IPS DF 6.9 (cell line): Measurements from ENCODE around the gene PCDHA12.
"Not testable (repeated sequence)": the region's sequence is repeated elsewhere in the genome, so short reads cannot be mapped to it uniquely, and the experiment has no call there.

Experiments used
- DNase-seq: peaks from one replicate; pipeline ENCODE4 v3.0.0-alpha.2; 2013; ENCODE audit warnings: low read depth, low spot score
- H3K27ac ChIP-seq: one replicate; pipeline ENCODE4 v1.5.1; 2013; ENCODE audit warnings: low read length, control low read depth
- H3K27me3 ChIP-seq: 2 replicates; pipeline ENCODE4 v1.6.1; 2013; ENCODE audit warnings: mild to moderate bottlenecking, low read length; ENCODE audit not compliant: control insufficient read depth, insufficient read depth
- H3K36me3 ChIP-seq: 2 replicates; pipeline ENCODE4 v1.6.1; 2013; ENCODE audit warnings: low read length; ENCODE audit not compliant: control insufficient read depth, insufficient read depth
- H3K4me1 ChIP-seq: 2 replicates; pipeline ENCODE4 v1.6.1; 2013; ENCODE audit warnings: low read length; ENCODE audit not compliant: control insufficient read depth, insufficient read depth
- H3K4me3 ChIP-seq: 2 replicates; pipeline ENCODE4 v1.5.1; 2013; ENCODE audit warnings: mild to moderate bottlenecking, low read length
- H3K9me3 ChIP-seq: 2 replicates; pipeline ENCODE4 v1.6.1; 2013; ENCODE audit warnings: low read length, inconsistent platforms; ENCODE audit not compliant: control insufficient read depth, insufficient read depth
- WGBS: extraction: QIAGEN DNeasy Blood & Tissue Kit; methylation state at CpG from one replicate; pipeline ENCODE4 v1.1.7; 2013; ENCODE audit warnings: mixed read lengths, missing lambda C conversion rate; ENCODE audit not compliant: insufficient read length, insufficient coverage; 5-methylcytosine and 5-hydroxymethylcytosine counted together

The PCDHA12 gene

DNA sequence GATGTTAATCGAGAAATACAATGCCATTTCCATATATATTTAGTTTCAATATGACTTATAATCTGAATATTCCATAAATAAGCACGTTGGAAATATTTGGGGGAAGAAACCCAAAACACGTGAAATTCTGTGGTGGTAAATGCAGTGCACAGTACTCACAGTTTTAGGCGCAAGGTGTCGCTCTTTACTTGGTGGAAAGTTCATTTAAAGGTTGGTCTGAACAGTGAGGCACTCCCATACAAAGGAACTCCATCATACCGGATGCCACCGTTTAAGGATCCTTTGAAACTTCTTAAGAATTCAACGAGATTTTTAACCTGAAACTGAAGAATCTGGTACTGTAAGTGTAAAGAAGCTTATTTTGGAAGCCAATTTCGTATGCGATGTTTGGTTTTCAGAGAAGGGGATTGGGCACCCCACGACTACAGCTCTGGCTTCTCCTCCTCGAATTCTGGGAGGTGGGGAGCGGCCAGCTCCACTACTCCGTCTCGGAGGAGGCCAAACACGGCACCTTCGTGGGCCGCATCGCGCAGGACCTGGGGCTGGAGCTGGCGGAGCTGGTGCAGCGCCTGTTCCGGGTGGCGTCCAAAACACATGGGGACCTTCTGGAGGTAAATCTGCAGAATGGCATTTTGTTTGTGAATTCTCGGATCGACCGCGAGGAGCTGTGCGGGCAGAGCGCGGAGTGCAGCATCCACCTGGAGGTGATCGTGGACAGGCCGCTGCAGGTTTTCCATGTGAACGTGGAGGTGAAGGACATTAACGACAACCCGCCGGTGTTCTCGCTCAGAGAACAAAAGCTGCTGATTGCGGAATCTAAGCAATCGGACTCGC, 6.2 kb upstream of the PCDHA12 start, which contains the start of gene PCDHA11:
TSS of gene PCDHA11 (plus strand) at position 237 of the 834 bp plus-strand sequence. CDS start at position 384, 147 bp downstream.
- Histone ChIP-seq H3K27ac (no peak within 1 kb of the TSS), H3K9me3 (no peaks in the 10 kb centered on the region), H3K27me3 (no peaks in the 10 kb centered on the region), H3K4me3 (peak within 1 kb of the TSS; percentile 47; the same call in 1 of the 2 replicates), H3K36me3 (peaks cover 9% of the 10 kb centered on the region; the same call in 1 of the 2 replicates), H3K4me1 (no peaks in the 10 kb centered on the region)
- no CpG with 5 or more reads among the region's 41 CpGs for WGBS
- no peak for DNase-seq

DNA sequence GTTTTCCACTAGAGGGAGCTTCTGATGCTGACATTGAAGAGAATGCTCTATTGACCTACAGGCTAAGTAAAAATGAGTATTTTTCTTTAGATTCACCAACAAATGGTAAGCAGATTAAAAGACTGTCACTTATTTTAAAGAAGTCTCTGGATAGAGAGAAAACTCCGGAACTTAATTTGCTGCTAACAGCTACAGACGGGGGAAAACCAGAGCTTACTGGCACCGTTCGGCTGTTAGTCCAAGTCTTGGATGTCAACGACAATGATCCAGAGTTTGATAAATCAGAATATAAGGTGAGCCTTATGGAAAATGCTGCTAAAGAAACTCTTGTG, 5.6 kb upstream of the PCDHA12 start:
- H3K4me3 ChIP-seq, result peak overlapping the region; percentile 47; the same call in 1 of the 2 replicates
- WGBS, result no CpG with 5 or more reads among the region's 5 CpGs
- DNase-seq, result no peak

DNA sequence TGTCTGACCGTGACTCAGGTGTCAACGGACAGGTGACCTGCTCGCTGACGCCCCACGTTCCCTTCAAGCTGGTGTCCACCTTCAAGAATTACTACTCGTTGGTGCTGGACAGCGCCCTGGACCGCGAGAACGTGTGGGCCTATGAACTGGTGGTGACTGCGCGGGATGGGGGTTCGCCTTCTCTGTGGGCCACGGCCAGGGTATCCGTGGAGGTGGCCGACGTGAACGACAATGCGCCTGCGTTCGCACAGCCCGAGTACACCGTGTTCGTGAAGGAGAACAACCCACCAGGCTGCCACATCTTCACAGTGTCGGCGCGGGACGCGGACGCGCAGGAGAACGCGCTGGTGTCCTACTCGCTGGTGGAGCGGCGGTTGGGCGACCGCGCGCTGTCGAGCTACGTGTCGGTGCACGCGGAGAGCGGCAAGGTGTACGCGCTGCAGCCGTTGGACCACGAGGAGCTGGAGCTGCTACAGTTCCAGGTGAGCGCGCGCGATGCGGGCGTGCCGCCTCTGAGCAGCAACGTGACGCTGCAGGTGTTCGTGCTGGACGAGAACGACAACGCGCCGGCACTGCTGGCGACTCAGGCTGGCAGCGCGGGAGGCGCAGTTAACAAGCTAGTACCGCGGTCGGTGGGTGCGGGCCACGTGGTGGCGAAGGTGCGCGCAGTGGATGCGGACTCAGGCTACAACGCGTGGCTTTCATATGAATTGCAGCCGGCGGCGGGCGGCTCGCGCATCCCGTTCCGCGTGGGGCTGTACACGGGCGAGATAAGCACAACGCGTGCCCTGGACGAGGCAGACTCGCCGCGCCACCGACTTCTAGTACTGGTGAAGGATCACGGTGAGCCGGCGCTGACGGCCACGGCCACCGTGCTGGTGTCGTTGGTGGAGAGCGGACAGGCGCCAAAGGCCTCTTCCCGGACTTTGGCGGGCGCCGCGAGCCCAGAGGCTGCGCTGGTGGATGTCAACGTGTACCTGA, 4.6 kb upstream of the PCDHA12 start:
- Histone ChIP-seq H3K27me3 (no peaks in the 10 kb centered on the region), H3K4me1 (no peaks in the 10 kb centered on the region), H3K4me3 (no peak overlapping the region), H3K9me3 (no peaks in the 10 kb centered on the region), H3K27ac (no peak overlapping the region), H3K36me3 (peaks cover 9% of the 10 kb centered on the region; the same call in 1 of the 2 replicates)
- DNase-seq, result no peak
- no CpG with 5 or more reads among the region's 114 CpGs for WGBS

More for the DNA sequence above, 5.6 kb upstream of the PCDHA12 start:
- H3K27me3 ChIP-seq, result no peaks in the 10 kb centered on the region
- H3K27ac ChIP-seq, result no peak overlapping the region
- no peaks in the 10 kb centered on the region for H3K9me3 ChIP-seq
- H3K4me1 ChIP-seq, result no peaks in the 10 kb centered on the region
- peaks cover 9% of the 10 kb centered on the region; the same call in 1 of the 2 replicates for H3K36me3 ChIP-seq

DNA sequence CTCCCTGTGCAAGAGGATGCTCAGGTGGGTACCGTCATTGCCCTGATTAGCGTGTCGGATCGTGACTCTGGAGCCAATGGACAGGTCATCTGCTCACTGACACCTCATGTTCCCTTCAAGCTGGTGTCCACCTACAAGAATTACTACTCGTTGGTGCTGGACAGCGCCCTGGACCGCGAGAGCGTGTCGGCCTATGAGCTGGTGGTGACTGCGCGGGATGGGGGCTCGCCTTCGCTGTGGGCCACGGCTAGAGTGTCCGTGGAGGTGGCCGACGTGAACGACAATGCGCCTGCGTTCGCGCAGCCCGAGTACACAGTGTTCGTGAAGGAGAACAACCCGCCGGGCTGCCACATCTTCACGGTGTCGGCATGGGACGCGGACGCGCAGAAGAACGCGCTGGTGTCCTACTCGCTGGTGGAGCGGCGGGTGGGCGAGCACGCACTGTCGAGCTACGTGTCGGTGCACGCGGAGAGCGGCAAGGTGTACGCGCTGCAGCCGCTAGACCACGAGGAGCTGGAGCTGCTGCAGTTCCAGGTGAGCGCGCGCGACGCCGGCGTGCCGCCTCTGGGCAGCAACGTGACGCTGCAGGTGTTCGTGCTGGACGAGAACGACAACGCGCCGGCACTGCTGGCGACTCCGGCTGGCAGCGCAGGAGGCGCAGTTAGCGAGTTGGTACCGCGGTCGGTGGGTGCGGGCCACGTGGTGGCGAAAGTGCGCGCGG, 1.6 kb downstream of the PCDHA12 start:
- not testable (repeated sequence) for H3K36me3 ChIP-seq, H3K4me1 ChIP-seq, H3K9me3 ChIP-seq, H3K27me3 ChIP-seq, DNase-seq, H3K27ac ChIP-seq, H3K4me3 ChIP-seq
- no CpG with 5 or more reads among the region's 80 CpGs for WGBS

DNA sequence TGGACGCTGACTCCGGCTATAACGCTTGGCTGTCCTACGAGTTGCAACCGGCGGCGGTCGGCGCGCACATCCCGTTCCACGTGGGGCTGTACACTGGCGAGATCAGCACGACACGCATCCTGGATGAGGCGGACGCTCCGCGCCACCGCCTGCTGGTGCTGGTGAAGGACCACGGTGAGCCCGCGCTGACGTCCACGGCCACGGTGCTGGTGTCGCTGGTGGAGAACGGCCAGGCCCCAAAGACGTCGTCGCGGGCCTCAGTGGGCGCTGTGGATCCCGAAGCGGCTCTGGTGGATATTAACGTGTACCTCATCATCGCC, 2.1 kb downstream of the PCDHA12 start:
- no peaks in the 10 kb centered on the region for H3K27me3 ChIP-seq
- no peak for DNase-seq
- peaks cover 2% of the 10 kb centered on the region; the same call in 1 of the 2 replicates for H3K4me1 ChIP-seq
- H3K36me3 ChIP-seq, result peaks cover 4% of the 10 kb centered on the region; the same call in 1 of the 2 replicates
- no CpG with 5 or more reads among the region's 37 CpGs for WGBS
- H3K4me3 ChIP-seq, result no peak overlapping the region
- H3K9me3 ChIP-seq, result no peaks in the 10 kb centered on the region
- no peak overlapping the region for H3K27ac ChIP-seq

DNA sequence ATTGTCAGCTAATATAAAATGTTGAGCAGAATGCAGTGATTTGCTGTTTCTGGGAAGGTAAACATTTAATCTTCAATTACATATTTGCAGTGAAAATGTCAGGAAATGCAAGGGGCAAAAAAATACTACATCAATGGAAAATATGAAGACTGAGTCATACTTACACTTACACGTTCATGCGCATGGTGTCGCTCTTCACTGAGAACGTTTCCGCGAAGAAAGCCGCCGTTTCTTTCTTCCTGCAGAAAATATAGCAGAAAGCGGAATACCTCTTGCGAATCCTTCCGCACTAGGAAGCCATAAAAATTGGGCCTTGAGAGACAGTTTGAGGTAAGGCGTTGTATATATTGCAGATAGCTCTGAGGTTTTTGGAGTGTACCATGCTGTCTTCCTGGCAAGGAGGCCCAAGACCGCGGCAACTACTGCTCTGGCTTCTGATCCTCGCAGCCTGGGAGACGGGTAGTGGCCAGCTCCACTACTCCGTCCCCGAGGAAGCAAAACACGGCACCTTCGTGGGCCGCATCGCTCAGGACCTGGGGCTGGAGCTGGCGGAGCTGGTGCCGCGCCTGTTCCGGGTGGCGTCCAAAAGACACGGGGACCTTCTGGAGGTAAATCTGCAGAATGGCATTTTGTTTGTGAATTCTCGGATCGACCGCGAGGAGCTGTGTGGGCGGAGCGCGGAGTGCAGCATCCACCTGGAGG, 6.9 kb downstream of the PCDHA12 start, which contains the start of gene PCDHA13:
TSS of gene PCDHA13 (plus strand) at position 236 of the 702 bp plus-strand sequence. CDS start at position 381, 145 bp downstream.
- H3K27ac ChIP-seq, result no peak within 1 kb of the TSS
- no CpG with 5 or more reads among the region's 35 CpGs for WGBS
- no peaks in the 10 kb centered on the region for H3K9me3 ChIP-seq
- no peak for DNase-seq
- peaks cover 7% of the 10 kb centered on the region for H3K36me3 ChIP-seq
- H3K27me3 ChIP-seq, result no peaks in the 10 kb centered on the region
- H3K4me1 ChIP-seq, result peaks cover 2% of the 10 kb centered on the region; the same call in 1 of the 2 replicates
- H3K4me3 ChIP-seq, result peak within 1 kb of the TSS; percentile 33; the same call in 1 of the 2 replicates

DNA sequence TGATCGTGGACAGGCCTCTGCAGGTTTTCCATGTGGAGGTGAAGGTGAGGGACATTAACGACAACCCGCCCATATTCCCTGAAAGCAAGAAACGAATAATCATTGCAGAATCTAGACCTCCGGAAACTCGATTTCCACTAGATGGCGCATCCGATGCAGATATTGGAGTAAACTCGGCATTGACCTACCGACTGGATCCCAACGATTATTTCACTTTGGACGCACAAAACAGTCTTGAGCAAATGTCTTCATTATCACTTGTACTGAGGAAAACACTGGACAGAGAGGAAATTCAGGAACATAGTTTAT, 7.4 kb downstream of the PCDHA12 start:
- H3K27ac ChIP-seq, result no peak overlapping the region
- DNase-seq, result peak; percentile 27

DNA sequence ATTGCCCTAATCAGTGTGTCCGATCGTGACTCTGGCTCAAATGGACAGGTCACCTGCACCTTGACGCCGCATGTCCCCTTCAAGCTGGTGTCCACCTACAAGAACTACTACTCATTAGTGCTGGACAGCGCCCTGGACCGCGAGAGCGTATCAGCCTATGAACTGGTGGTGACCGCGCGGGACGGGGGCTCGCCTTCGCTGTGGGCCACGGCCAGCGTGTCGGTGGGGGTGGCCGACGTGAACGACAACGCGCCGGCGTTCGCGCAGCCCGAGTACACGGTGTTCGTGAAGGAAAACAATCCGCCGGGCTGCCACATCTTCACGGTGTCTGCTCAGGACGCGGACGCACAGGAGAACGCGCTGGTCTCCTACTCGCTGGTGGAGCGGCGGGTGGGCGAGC, 8.3 kb downstream of the PCDHA12 start:
- peaks cover 3% of the 10 kb centered on the region; the same call in 1 of the 2 replicates for H3K36me3 ChIP-seq
- WGBS, result no CpG with 5 or more reads among the region's 41 CpGs
- DNase-seq, result no peak
- no peak overlapping the region for H3K4me3 ChIP-seq
- H3K4me1 ChIP-seq, result no peaks in the 10 kb centered on the region
- no peak overlapping the region for H3K27ac ChIP-seq
- no peaks in the 10 kb centered on the region for H3K27me3 ChIP-seq
- H3K9me3 ChIP-seq, result no peaks in the 10 kb centered on the region

More for the DNA sequence above, 7.4 kb downstream of the PCDHA12 start:
- Histone ChIP-seq H3K4me3 (peak overlapping the region; percentile 33; the same call in 1 of the 2 replicates), H3K27me3 (no peaks in the 10 kb centered on the region), H3K36me3 (peaks cover 3% of the 10 kb centered on the region), H3K9me3 (no peaks in the 10 kb centered on the region), H3K4me1 (no peaks in the 10 kb centered on the region)
- WGBS, result no CpG with 5 or more reads among the region's 12 CpGs

DNA sequence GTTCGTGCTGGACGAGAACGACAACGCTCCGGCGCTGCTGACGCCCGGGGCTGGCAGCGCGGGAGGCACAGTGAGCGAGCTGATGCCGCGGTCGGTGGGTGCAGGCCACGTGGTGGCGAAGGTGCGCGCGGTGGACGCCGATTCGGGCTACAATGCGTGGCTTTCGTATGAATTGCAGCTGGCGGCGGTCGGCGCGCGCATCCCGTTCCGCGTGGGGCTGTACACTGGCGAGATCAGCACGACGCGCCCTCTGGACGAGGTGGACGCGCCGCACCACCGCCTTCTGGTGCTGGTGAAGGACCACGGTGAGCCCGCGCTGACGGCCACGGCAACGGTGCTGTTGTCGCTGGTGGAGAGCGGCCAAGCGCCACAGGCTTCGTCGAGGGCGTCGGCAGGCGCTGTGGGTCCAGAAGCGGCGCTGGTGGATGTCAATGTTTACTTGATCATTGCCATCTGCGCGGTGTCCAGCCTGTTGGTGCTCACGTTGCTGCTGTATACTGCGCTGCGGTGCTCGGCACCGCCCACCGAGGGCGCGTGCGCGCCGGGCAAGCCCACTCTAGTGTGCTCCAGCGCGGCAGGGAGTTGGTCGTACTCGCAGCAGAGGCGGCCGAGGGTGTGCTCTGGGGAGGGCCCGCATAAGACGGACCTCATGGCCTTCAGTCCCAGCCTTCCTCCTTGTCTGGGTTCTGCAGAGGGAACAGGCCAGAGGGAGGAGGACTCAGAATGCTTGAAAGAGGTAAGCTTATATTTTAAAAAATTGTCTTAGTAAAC, 9.0 kb downstream of the PCDHA12 start:
- WGBS, result no CpG with 5 or more reads among the region's 79 CpGs
- Histone ChIP-seq H3K4me3 (no peak overlapping the region), H3K9me3 (no peaks in the 10 kb centered on the region), H3K4me1 (no peaks in the 10 kb centered on the region), H3K27ac (no peak overlapping the region), H3K36me3 (peaks cover 3% of the 10 kb centered on the region; the same call in 1 of the 2 replicates), H3K27me3 (no peaks in the 10 kb centered on the region)
- DNase-seq, result no peak
